GM23338 (cell line): Measurements from ENCODE around the gene SRXN1. TPM values are rescaled to one million over a fixed set of nuclear protein-coding genes. Genes with fewer than 3 reads are reported as not detected.

ENCODE experiments used
- ATAC-seq: fragments of 200-7000 bp; cut with Tn5 transposase; 3 replicates; pipeline ENCODE4 v1.9.1; 2020
- DNase-seq: peaks from one replicate; pipeline ENCODE4 v3.0.0-alpha.2; 2015; ENCODE audit warnings: low spot score
- H2AFZ ChIP-seq: fragments of 200-600 bp; sonication (generic); 2 replicates; pipeline ENCODE4 v1.8.0; 2016; ENCODE audit warnings: antibody characterized with exemption, mild to moderate bottlenecking, moderate library complexity
- H3F3A ChIP-seq: fragments of 200-600 bp; sonication (generic); replicated peaks from 2 replicates; pipeline ENCODE4 v1.8.0; 2017; ENCODE audit warnings: antibody characterized with exemption, mixed run types, low read depth
- H3K27ac ChIP-seq: fragments of 200-600 bp; sonication (generic); 2 replicates; pipeline ENCODE4 v1.6.1; 2016; ENCODE audit warnings: low read depth
- H3K27me3 ChIP-seq: fragments of 200-600 bp; sonication (generic); 2 replicates; pipeline ENCODE4 v1.8.0; 2016; ENCODE audit warnings: mild to moderate bottlenecking, mixed run types, moderate library complexity; ENCODE audit not compliant: insufficient read depth
- H3K36me3 ChIP-seq: fragments of 200-600 bp; sonication (generic); 2 replicates; pipeline ENCODE4 v1.8.0; 2016; ENCODE audit warnings: mild to moderate bottlenecking; ENCODE audit not compliant: insufficient read depth
- H3K4me1 ChIP-seq: fragments of 200-600 bp; sonication (generic); 2 replicates; pipeline ENCODE4 v1.8.0; 2016; ENCODE audit warnings: mild to moderate bottlenecking, moderate library complexity; ENCODE audit not compliant: insufficient read depth
- H3K4me2 ChIP-seq: fragments of 200-600 bp; sonication (generic); 2 replicates; pipeline ENCODE4 v1.7.1; 2017; ENCODE audit warnings: mixed run types
- H3K4me3 ChIP-seq: fragments of 200-600 bp; sonication (generic); 2 replicates; pipeline ENCODE4 v1.6.1; 2016; ENCODE audit warnings: mixed run types
- H3K79me2 ChIP-seq: fragments of 200-600 bp; sonication (generic); replicated peaks from 2 replicates; pipeline ENCODE4 v1.8.0; 2017; ENCODE audit warnings: mild to moderate bottlenecking; ENCODE audit not compliant: insufficient read depth
- H3K9me2 ChIP-seq: fragments of 200-600 bp; sonication (generic); 2 replicates; pipeline ENCODE4 v1.8.0; 2017; ENCODE audit not compliant: insufficient read depth
- H4K20me1 ChIP-seq: fragments of 200-600 bp; sonication (generic); replicated peaks from 2 replicates; pipeline ENCODE4 v1.8.0; 2017; ENCODE audit warnings: mild to moderate bottlenecking; ENCODE audit not compliant: insufficient read depth
- H3K27ac Mint-ChIP-seq: 2 replicates; pipeline ENCODE4 v1.8.0; 2020; ENCODE audit warnings: inconsistent platforms, mild to moderate bottlenecking, moderate library complexity, mixed read lengths
- H3K27me3 Mint-ChIP-seq: 3 replicates; pipeline ENCODE4 v1.8.0; 2022; ENCODE audit warnings: low read depth, mild to moderate bottlenecking, moderate library complexity, mixed read lengths, inconsistent platforms; ENCODE audit not compliant: insufficient read depth, poor library complexity
- H3K36me3 Mint-ChIP-seq: 3 replicates; pipeline ENCODE4 v1.8.0; 2021; ENCODE audit warnings: low read depth, mild to moderate bottlenecking, inconsistent platforms, moderate library complexity, mixed read lengths
- H3K4me1 Mint-ChIP-seq: 3 replicates; pipeline ENCODE4 v1.8.0; 2020; ENCODE audit warnings: mild to moderate bottlenecking, inconsistent platforms, mixed read lengths
- H3K4me3 Mint-ChIP-seq: 3 replicates; pipeline ENCODE4 v1.8.0; 2021; ENCODE audit warnings: moderate library complexity, mild to moderate bottlenecking, inconsistent platforms, mixed read lengths
- H3K9me3 Mint-ChIP-seq: 3 replicates; pipeline ENCODE4 v1.8.0; 2020; ENCODE audit warnings: moderate library complexity, mild to moderate bottlenecking, inconsistent platforms, mixed read lengths
- CREB1 ChIP-seq: fragments of 250-450 bp; sonication (Bioruptor Pico); IDR thresholded peaks from 2 replicates; pipeline ENCODE4 v1.5.0; 2020; ENCODE audit warnings: low read depth, mild to moderate bottlenecking, moderate library complexity
- CTCF ChIP-seq, 2 experiments: fragments of 200-600 bp in 1 of 2; sonication (generic) in 1 of 2; conservative IDR thresholded peaks; 2 replicates each; pipeline versions ENCODE4 v1.5.1 to v1.6.1; 2016 to 2017; ENCODE audit warnings: antibody characterized with exemption in 2 of 2, low read depth in 2 of 2, mild to moderate bottlenecking in 2 of 2, moderate library complexity in 1 of 2
- EZH2 ChIP-seq: fragments of 200-600 bp; sonication (generic); IDR thresholded peaks from one replicate; pipeline ENCODE4 v1.8.0; 2017; ENCODE audit warnings: antibody characterized with exemption, mild to moderate bottlenecking, low read depth; ENCODE audit not compliant: unreplicated experiment
- EZH2phosphoT487 ChIP-seq: fragments of 200-600 bp; sonication (generic); IDR thresholded peaks from one replicate; pipeline ENCODE4 v1.8.1; 2018; ENCODE audit warnings: antibody characterized with exemption; ENCODE audit not compliant: unreplicated experiment
- JUNB ChIP-seq: IDR thresholded peaks from one replicate; pipeline ENCODE4 v1.6.1; 2016; ENCODE audit warnings: antibody characterized with exemption; ENCODE audit not compliant: unreplicated experiment
- NANOG ChIP-seq: IDR thresholded peaks from 2 replicates; pipeline ENCODE4 v1.6.1; 2016; ENCODE audit warnings: antibody characterized with exemption, borderline replicate concordance
- REST ChIP-seq: IDR thresholded peaks from one replicate; pipeline ENCODE4 v1.6.1; 2018; ENCODE audit warnings: antibody characterized with exemption; ENCODE audit not compliant: unreplicated experiment
- STAT1 ChIP-seq: IDR thresholded peaks from one replicate; pipeline ENCODE4 v1.6.1; 2016; ENCODE audit warnings: antibody characterized with exemption; ENCODE audit not compliant: unreplicated experiment
- polyA plus RNA-seq: library from polyadenylated mRNA; unstranded; fragments of >200 nt; fragmentation: Nextera tagmentation; extraction: Ambion mirVana; gene quantifications from 2 replicates; pipeline ENCODE4 v1.2.1, GENCODE V29; 2016
- total RNA-seq: library from RNA; depleted of rRNA; stranded (reverse); fragments of >200 nt; shearing (Covaris generic); gene quantifications from 2 replicates; pipeline ENCODE4 v1.2.3, GENCODE V29; 2014

SRXN1 gene
- total and polyA plus RNA-seq, 2 experiments from 2014 or later = 8.4 to 26.6 TPM

- TF ChIP-seq EZH2 (no peak), REST (no peak), CREB1 (CRISPR knock-in tag) (no peak), STAT1 (no peak), CTCF (conservative IDR thresholded peaks at IDR 0.05; ENCODE audit: low read depth in 2 of 2) (no peak), EZH2phosphoT487 (no peak), NANOG (no peak)
- H3K9me3 Mint-ChIP-seq = no peaks in the 10 kb centered on the region
- peaks cover 21% of the 10 kb centered on the region for H3K4me1 Mint-ChIP-seq
- no peak overlapping the region for H3K27ac Mint-ChIP-seq
- Histone ChIP-seq H3K9me2 (no peaks in the 10 kb centered on the region), H3K27ac (no peak overlapping the region), H3F3A (0 out of 2 replicates have a peak, but pooled peaks cover 4% of the 10 kb centered on the region), H4K20me1 (no peaks in the 10 kb centered on the region), H3K4me1 (peaks cover 6% of the 10 kb centered on the region; the same call in 1 of the 2 replicates), H3K79me2 (no peaks in the 10 kb centered on the region), H3K36me3 (no peaks in the 10 kb centered on the region), H2AFZ (no peak overlapping the region), H3K4me2 (no peak overlapping the region), H3K4me3 (no peak overlapping the region), H3K27me3 (no peaks in the 10 kb centered on the region)
- ATAC-seq (peak; percentile 14; the same call in 2 of the 3 replicates), DNase-seq (no peak)
- no peaks in the 10 kb centered on the region for H3K36me3 Mint-ChIP-seq
- H3K4me3 Mint-ChIP-seq = no peak overlapping the region
- peaks cover 9% of the 10 kb centered on the region for H3K27me3 Mint-ChIP-seq
These were observed 34.6 kb upstream of the SRXN1 start for GRCh38 chr20:687468-688203.

GRCh38 chr20:684676-685319 is 31.8 kb upstream of the SRXN1 start:
- H3K27me3 Mint-ChIP-seq = peaks cover 9% of the 10 kb centered on the region
- Histone ChIP-seq H3K36me3 (no peaks in the 10 kb centered on the region), H3K4me1 (peaks cover 6% of the 10 kb centered on the region; the same call in 1 of the 2 replicates), H3K9me2 (no peaks in the 10 kb centered on the region), H4K20me1 (no peaks in the 10 kb centered on the region), H3K27ac (no peak overlapping the region), H2AFZ (no peak overlapping the region), H3K4me2 (no peak overlapping the region), H3K79me2 (no peaks in the 10 kb centered on the region), H3F3A (0 out of 2 replicates have a peak, but pooled peaks cover 4% of the 10 kb centered on the region), H3K27me3 (no peaks in the 10 kb centered on the region), H3K4me3 (no peak overlapping the region)
- peaks cover 21% of the 10 kb centered on the region for H3K4me1 Mint-ChIP-seq
- DNase-seq = no peak
- H3K9me3 Mint-ChIP-seq = no peaks in the 10 kb centered on the region
- no peak for ATAC-seq
- H3K27ac Mint-ChIP-seq = no peak overlapping the region
- no peak overlapping the region for H3K4me3 Mint-ChIP-seq
- H3K36me3 Mint-ChIP-seq = no peaks in the 10 kb centered on the region
- TF ChIP-seq EZH2 = no peak
- TF ChIP-seq NANOG = no peak
- no peak for TF ChIP-seq EZH2phosphoT487
- TF ChIP-seq CTCF (conservative IDR thresholded peaks at IDR 0.05; ENCODE audit: low read depth in 2 of 2) = no peak
- TF ChIP-seq REST = no peak
- TF ChIP-seq CREB1 (CRISPR knock-in tag) = no peak
- no peak for TF ChIP-seq JUNB
